Measurements from ENCODE around the gene UBTD2. TPM values are rescaled to one million over a fixed set of nuclear protein-coding genes. Genes with fewer than 3 reads are reported as not detected.

UBTD2 gene
- total and polyA plus RNA-seq, 9 donors, result 17.0 to 31.5 (median 28.6) TPM

DNA sequence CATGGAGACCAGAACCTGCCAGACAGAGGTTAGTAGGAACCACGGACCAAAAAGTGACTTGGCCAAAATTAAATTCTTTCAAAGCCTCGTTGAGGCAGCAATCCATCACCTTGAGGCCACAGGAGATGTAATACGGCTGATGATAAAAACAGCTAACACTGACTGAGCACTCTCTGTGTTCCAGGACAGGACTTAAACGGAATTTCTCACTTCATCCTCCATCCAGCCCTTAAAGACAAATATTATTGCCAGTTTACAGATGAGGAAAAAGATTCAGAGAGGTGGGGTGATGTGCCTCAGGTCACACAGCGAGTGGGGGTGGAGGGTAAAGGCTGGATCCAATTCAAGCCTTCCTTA is 120.6 kb downstream of the UBTD2 start:
- 57 to 66% (median 64%) methylated on average over 5 of the region's 5 CpGs for WGBS, 3 donors
- TF ChIP-seq POLR2A (IDR thresholded peaks at IDR 0.05) (no peak), EP300 (IDR thresholded peaks at IDR 0.05) (no peak)
- TF ChIP-seq, protein P1, sequence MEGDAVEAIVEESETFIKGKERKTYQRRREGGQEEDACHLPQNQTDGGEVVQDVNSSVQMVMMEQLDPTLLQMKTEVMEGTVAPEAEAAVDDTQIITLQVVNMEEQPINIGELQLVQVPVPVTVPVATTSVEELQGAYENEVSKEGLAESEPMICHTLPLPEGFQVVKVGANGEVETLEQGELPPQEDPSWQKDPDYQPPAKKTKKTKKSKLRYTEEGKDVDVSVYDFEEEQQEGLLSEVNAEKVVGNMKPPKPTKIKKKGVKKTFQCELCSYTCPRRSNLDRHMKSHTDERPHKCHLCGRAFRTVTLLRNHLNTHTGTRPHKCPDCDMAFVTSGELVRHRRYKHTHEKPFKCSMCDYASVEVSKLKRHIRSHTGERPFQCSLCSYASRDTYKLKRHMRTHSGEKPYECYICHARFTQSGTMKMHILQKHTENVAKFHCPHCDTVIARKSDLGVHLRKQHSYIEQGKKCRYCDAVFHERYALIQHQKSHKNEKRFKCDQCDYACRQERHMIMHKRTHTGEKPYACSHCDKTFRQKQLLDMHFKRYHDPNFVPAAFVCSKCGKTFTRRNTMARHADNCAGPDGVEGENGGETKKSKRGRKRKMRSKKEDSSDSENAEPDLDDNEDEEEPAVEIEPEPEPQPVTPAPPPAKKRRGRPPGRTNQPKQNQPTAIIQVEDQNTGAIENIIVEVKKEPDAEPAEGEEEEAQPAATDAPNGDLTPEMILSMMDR (IDR thresholded peaks at IDR 0.05), result no peak
- Histone ChIP-seq H3K4me3 (no peak overlapping the region), H3K36me3 (no peaks in the 10 kb centered on the region), H3K9me3 (no peaks in the 10 kb centered on the region), H3K27me3 (no peaks in the 10 kb centered on the region), H3K4me1 (ENCODE audit: insufficient read depth) (no peaks in the 10 kb centered on the region), H3K27ac (no peak overlapping the region)
- intact Hi-C loops (cut with DNase I), result no loop called here
- DNase-seq, result no peak

DNA sequence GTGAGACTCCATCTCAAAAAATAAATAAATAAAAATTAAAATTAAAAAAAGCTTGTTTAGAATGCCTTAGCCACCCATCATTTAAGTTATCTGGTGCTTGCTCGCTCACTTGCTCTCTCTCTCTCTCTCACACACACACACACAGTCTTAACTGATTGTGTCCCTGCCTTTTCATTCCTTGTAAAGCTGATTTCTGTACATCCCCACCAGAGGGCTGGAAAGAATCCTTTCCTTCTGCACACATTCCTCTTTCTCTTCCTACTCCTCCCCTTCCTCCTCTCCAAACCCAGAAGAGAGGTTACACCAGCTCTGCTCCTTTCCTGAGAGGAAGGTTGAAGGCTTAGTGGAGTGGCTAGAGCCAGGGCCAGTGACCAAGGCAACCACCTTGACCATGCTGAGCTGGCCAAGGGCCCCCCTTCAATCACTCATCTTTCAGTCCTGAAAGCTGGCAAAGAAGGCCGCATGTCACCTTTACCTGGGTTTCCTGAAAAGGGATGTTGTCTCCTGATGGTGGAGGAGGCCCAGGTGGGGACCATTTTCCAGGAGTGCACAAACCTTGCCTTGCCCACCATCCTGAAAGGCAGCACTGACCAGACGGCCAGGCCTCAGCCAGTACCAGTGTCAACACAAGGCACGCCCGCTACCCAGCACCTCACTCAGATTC is 121.1 kb downstream of the UBTD2 start:
- Histone ChIP-seq H3K27ac (no peak overlapping the region), H3K9me3 (no peaks in the 10 kb centered on the region), H3K4me1 (ENCODE audit: insufficient read depth) (no peaks in the 10 kb centered on the region), H3K27me3 (no peaks in the 10 kb centered on the region), H3K4me3 (no peak overlapping the region), H3K36me3 (no peaks in the 10 kb centered on the region)
- TF ChIP-seq EP300 (IDR thresholded peaks at IDR 0.05) (no peak), POLR2A (IDR thresholded peaks at IDR 0.05) (no peak)
- TF ChIP-seq, protein P1 (IDR thresholded peaks at IDR 0.05), result no peak
- 91 to 93% (median 93%) methylated on average over 5 of the region's 5 CpGs for WGBS, 3 donors
- intact Hi-C loops (cut with DNase I), result no loop called here
- DNase-seq, result no peak

DNA sequence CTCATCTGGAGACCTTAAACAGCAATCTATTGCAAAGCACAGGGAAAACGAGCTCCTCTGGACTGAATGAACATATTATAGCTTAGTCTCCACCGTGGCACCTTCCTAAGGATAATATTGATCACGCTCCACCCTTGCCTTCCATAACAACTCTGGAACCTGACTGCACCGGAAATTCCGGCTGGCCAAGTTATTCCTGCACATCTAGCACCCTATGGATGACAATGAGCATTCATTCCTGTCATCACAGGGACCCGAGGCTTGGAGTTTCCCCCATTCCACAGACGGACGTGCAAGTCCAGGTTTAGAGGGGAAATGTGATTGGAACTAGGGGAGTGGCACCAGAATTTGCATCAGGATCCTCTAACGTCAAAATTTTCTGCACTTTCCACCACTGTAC is 123.1 kb downstream of the UBTD2 start:
- no peak for DNase-seq
- TF ChIP-seq, protein P1 (IDR thresholded peaks at IDR 0.05), result no peak
- TF ChIP-seq POLR2A (IDR thresholded peaks at IDR 0.05) (no peak), EP300 (IDR thresholded peaks at IDR 0.05) (no peak)
- intact Hi-C loops (cut with DNase I), result no loop called here
- no peak overlapping the region for H3K4me3 ChIP-seq
- H3K4me1 ChIP-seq (ENCODE audit: insufficient read depth), result no peaks in the 10 kb centered on the region
- no peaks in the 10 kb centered on the region for H3K27me3 ChIP-seq
- no peak overlapping the region for H3K27ac ChIP-seq
- H3K36me3 ChIP-seq, result no peaks in the 10 kb centered on the region
- WGBS, 3 donors, result 87 to 89% (median 88%) methylated on average over 9 of the region's 9 CpGs
- H3K9me3 ChIP-seq, result no peaks in the 10 kb centered on the region

Small RNAs within 50 kb of the gene (small RNA-seq; reads per million reads assigned to genes)
- gene RF00191, result not detected

Other genes with a start within 250 kb of the UBTD2 start
- 10 to 100 TPM in 4 of 7 donors, 1 to 10 TPM in 3; 7.6 to 15.5 (median 10.0) TPM for gene STK10, start 95.5 kb downstream of the UBTD2 start, total RNA-seq
- gene STK10, start 95.5 kb downstream of the UBTD2 start, polyA plus RNA-seq, result 1 to 10 TPM; 5.4 to 8.9 TPM
- not detected for gene EFCAB9, start 89.6 kb downstream of the UBTD2 start, total RNA-seq
- not detected for gene EFCAB9, start 89.6 kb downstream of the UBTD2 start, polyA plus RNA-seq
- gene SH3PXD2B, start 170.8 kb upstream of the UBTD2 start, total RNA-seq, result 10 to 100 TPM; 13.0 to 71.8 (median 61.1) TPM
- 10 to 100 TPM; 16.6 to 49.9 TPM for gene SH3PXD2B, start 170.8 kb upstream of the UBTD2 start, polyA plus RNA-seq